SU-DHL-6 (cell line): Measurements from ENCODE around the gene CCDC127.
"Not testable (repeated sequence)": the region's sequence is repeated elsewhere in the genome, so short reads cannot be mapped to it uniquely, and the experiment has no call there.

ENCODE experiments used
- H2AFZ ChIP-seq: fragments of 200-600 bp; sonication (generic); 2 replicates; pipeline ENCODE4 v1.6.1; 2014; ENCODE audit warnings: low read depth, mild to moderate bottlenecking, moderate library complexity, mixed read lengths, antibody characterized with exemption, low read length; ENCODE audit not compliant: severe bottlenecking
- H3F3A ChIP-seq: fragments of 200-600 bp; shearing (Covaris generic); 2 replicates; pipeline ENCODE4 v1.6.0; 2016; ENCODE audit warnings: antibody characterized with exemption, mild to moderate bottlenecking; ENCODE audit not compliant: insufficient read depth
- H3K27ac ChIP-seq: fragments of 200-600 bp; sonication (generic); 2 replicates; pipeline ENCODE4 v1.5.1; 2016; ENCODE audit warnings: low read depth, mild to moderate bottlenecking, low read length, moderate library complexity, mixed read lengths
- H3K27me3 ChIP-seq: fragments of 200-600 bp; sonication (generic), shearing (Covaris generic); 2 replicates; pipeline ENCODE4 v1.6.0; 2014; ENCODE audit warnings: mild to moderate bottlenecking, low read length
- H3K36me3 ChIP-seq: fragments of 200-600 bp; sonication (generic); 2 replicates; pipeline ENCODE4 v1.6.1; 2014; ENCODE audit warnings: mild to moderate bottlenecking, low read length, mixed read lengths
- H3K4me2 ChIP-seq: fragments of 300-600, 200-600 bp; shearing (Covaris generic), sonication (generic); 2 replicates; pipeline ENCODE4 v1.6.0; 2014; ENCODE audit warnings: low read length, low read depth, mild to moderate bottlenecking; ENCODE audit not compliant: poor library complexity, severe bottlenecking
- H3K4me3 ChIP-seq: fragments of 200-600 bp; sonication (generic); 2 replicates; pipeline ENCODE4 v1.5.1; 2014; ENCODE audit warnings: antibody characterized with exemption, low read length, mild to moderate bottlenecking, mixed read lengths; ENCODE audit not compliant: insufficient read depth, poor library complexity, severe bottlenecking
- H3K79me2 ChIP-seq: fragments of 200-600 bp; sonication (generic); 2 replicates; pipeline ENCODE4 v1.6.1; 2014; ENCODE audit warnings: mild to moderate bottlenecking, low read length, moderate library complexity; ENCODE audit not compliant: insufficient read depth
- H3K9ac ChIP-seq: fragments of 200-600 bp; sonication (generic); 2 replicates; pipeline ENCODE4 v1.7.0; 2014; ENCODE audit warnings: mild to moderate bottlenecking, low read length
- H3K9me2 ChIP-seq: fragments of 200-600 bp; sonication (generic); replicated peaks from 2 replicates; pipeline ENCODE4 v1.6.1; 2014; ENCODE audit warnings: low read length; ENCODE audit not compliant: insufficient read depth
- H3K9me3 ChIP-seq: fragments of 200-600 bp; sonication (generic); 2 replicates; pipeline ENCODE4 v1.6.1; 2014; ENCODE audit warnings: low read length, mixed read lengths; ENCODE audit not compliant: insufficient read depth
- H4K20me1 ChIP-seq: fragments of 200-600 bp; sonication (generic); 2 replicates; pipeline ENCODE4 v1.6.1; 2014; ENCODE audit warnings: low read depth, mild to moderate bottlenecking, antibody characterized with exemption, low read length, moderate library complexity, mixed read lengths
- CTCF ChIP-seq: fragments of 200-600 bp; sonication (generic); IDR thresholded peaks from one replicate; pipeline ENCODE4 v1.5.1; 2017; ENCODE audit warnings: antibody characterized with exemption, mild to moderate bottlenecking, low read length, moderate library complexity; ENCODE audit not compliant: insufficient read depth, poor library complexity, severe bottlenecking
- EZH2phosphoT487 ChIP-seq: fragments of 200-600 bp; sonication (generic), shearing (Covaris generic); conservative IDR thresholded peaks from 2 replicates; pipeline ENCODE4 v1.6.1; 2018; ENCODE audit warnings: mild to moderate bottlenecking, antibody characterized with exemption, low read length, moderate library complexity, mixed read lengths

The CCDC127 gene

GRCh38 chr5:199197-199949 lies 18.6 kb downstream of the CCDC127 start:
- Histone ChIP-seq H3K9me3 (no peaks in the 10 kb centered on the region), H3K79me2 (no peaks in the 10 kb centered on the region), H3F3A (no peaks in the 10 kb centered on the region), H3K9me2 (no peaks in the 10 kb centered on the region), H2AFZ (no peak overlapping the region), H3K4me3 (no peak overlapping the region), H3K9ac (no peak overlapping the region), H3K27ac (no peak overlapping the region), H3K36me3 (0 out of 2 replicates have a peak, but pooled peaks cover 2% of the 10 kb centered on the region), H4K20me1 (no peaks in the 10 kb centered on the region), H3K27me3 (no peaks in the 10 kb centered on the region), H3K4me2 (no peak overlapping the region)
- no peak for TF ChIP-seq EZH2phosphoT487
- TF ChIP-seq CTCF, result no peak

- Histone ChIP-seq H3K27ac (no peak overlapping the region), H4K20me1 (no peaks in the 10 kb centered on the region)
Observed at GRCh38 chr5:198516-199196, 19.3 kb downstream of the CCDC127 start.

GRCh38 chr5:197892-198489 lies 20.0 kb downstream of the CCDC127 start:
- no peaks in the 10 kb centered on the region for H3K79me2 ChIP-seq
- H4K20me1 ChIP-seq, result no peaks in the 10 kb centered on the region
- no peaks in the 10 kb centered on the region for H3K9me3 ChIP-seq
- H3K9me2 ChIP-seq, result no peaks in the 10 kb centered on the region
- no peak overlapping the region for H3K27ac ChIP-seq
- no peaks in the 10 kb centered on the region for H3K36me3 ChIP-seq
- H3K4me2 ChIP-seq, result no peak overlapping the region
- no peaks in the 10 kb centered on the region for H3F3A ChIP-seq
- H3K9ac ChIP-seq, result no peak overlapping the region
- H2AFZ ChIP-seq, result no peak overlapping the region
- no peak for TF ChIP-seq CTCF
- no peak for TF ChIP-seq EZH2phosphoT487
- no peaks in the 10 kb centered on the region for H3K27me3 ChIP-seq
- H3K4me3 ChIP-seq, result no peak overlapping the region

More at GRCh38 chr5:198516-199196, 19.3 kb downstream of the CCDC127 start:
- TF ChIP-seq CTCF, result no peak
- TF ChIP-seq EZH2phosphoT487, result no peak
- Histone ChIP-seq H3K9ac (no peak overlapping the region), H3K4me2 (no peak overlapping the region), H3K4me3 (no peak overlapping the region), H3K27me3 (no peaks in the 10 kb centered on the region), H3K9me2 (no peaks in the 10 kb centered on the region), H2AFZ (no peak overlapping the region), H3K9me3 (no peaks in the 10 kb centered on the region), H3K79me2 (no peaks in the 10 kb centered on the region), H3K36me3 (no peaks in the 10 kb centered on the region), H3F3A (no peaks in the 10 kb centered on the region)

GRCh38 chr5:197031-197430 lies 20.9 kb downstream of the CCDC127 start:
- H2AFZ ChIP-seq, H3F3A ChIP-seq, H3K27me3 ChIP-seq, H3K9me2 ChIP-seq, H3K9ac ChIP-seq, H3K4me2 ChIP-seq, H4K20me1 ChIP-seq, H3K27ac ChIP-seq, H3K9me3 ChIP-seq, H3K4me3 ChIP-seq, H3K79me2 ChIP-seq, H3K36me3 ChIP-seq: not testable (repeated sequence)
